Measurements from ENCODE around the gene SPEG.
A peak's percentile ranks its signal among the peaks of the same experiment; 100 is the strongest.
"Not testable (repeated sequence)": the region's sequence is repeated elsewhere in the genome, so short reads cannot be mapped to it uniquely, and the experiment has no call there.

The SPEG gene

GRCh38 chr2:219405451-219405850 is 29.2 kb upstream of the SPEG start:
- DNase-seq (ENCODE audit: low spot score), result no peak

- no peak for DNase-seq (ENCODE audit: low spot score)
Observed at GRCh38 chr2:219405958-219406860, 28.4 kb upstream of the SPEG start.

DNA sequence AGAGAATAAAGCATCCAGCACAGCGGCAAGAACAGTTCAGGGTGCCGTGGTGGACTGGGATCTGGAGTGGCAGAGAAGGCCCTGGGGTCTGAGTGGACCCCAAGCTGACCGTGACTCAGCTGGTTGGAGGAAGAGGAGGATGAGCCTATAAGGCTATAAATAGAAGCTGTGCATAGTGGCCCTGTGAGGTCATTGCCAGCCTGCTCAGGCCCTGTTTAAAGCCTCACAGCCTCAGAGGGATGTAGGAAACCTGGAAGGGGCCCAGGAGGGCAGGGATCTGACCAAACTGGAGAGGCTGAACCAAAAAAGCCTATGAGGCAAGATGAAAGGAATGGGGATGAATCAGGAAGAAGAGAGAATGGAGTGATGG is 27.8 kb upstream of the SPEG start:
- DNase-seq (ENCODE audit: low spot score), result no peak

DNA sequence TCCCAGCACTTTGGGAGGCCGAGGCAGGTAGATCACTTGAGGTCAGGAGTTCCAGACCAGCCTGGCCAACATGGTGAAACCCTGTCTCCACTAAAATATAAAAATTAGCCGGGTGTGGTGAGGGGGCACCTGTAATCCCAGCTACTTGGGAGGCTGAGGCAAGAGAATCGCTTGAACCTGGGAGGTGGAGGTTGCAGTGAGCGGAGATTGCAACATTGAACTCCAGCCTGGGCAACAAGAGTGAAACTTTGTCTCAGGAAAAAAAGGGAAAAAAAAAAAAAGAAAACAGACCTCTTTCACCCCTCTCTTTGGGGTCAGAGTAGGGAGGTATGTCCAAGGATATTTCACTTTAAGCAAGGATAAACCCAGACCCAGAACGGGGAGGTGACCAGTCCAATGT is 27.3 kb upstream of the SPEG start:
- not testable (repeated sequence) for DNase-seq (ENCODE audit: low spot score)

DNA sequence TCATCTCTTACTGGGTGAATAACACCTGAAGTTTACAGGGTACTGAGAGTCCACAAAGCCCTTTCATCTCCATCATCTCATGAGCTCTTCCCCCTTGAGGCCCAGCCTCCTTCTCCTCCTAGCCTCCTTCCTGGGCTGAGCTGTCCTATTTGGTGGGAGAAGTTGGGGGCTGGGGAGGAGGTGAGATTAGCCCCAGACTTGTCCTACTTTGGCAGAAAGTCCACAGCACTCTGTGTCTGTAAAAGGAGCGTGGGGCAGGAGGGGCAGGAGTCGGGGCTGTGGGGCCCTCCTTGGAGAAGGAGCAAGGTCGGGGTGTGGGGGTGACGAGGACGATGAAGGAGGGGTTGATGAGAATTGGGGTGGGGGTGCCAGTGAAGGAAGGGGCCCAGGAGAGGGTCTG is 26.4 kb upstream of the SPEG start:
- no peak for DNase-seq (ENCODE audit: low spot score)

- no peak for DNase-seq (ENCODE audit: low spot score)
Observed at GRCh38 chr2:219408631-219409030, 26.0 kb upstream of the SPEG start.

DNA sequence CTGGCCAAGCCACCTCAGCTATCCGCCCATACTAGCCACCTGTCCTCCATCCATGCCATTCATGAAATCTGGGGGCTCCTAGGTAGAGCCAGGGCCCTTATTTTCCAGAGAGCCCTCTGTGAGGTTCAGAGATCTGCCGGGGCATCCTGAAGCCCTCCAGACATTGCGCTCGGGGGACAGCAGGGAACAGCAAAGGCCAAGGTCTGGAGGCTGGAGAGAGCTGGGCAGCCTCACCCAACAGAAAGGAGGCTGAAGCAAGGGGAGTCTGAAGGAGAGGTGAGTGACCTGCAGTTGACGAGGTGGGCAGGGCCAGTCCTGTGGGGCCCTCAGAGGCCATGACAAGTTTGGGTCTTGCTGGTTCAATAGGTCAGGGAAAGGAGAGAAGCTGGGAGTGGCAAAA is 25.0 kb upstream of the SPEG start:
- DNase-seq (ENCODE audit: low spot score), result no peak

GRCh38 chr2:219410390-219410789 is 24.3 kb upstream of the SPEG start:
- DNase-seq (ENCODE audit: low spot score), result no peak

DNA sequence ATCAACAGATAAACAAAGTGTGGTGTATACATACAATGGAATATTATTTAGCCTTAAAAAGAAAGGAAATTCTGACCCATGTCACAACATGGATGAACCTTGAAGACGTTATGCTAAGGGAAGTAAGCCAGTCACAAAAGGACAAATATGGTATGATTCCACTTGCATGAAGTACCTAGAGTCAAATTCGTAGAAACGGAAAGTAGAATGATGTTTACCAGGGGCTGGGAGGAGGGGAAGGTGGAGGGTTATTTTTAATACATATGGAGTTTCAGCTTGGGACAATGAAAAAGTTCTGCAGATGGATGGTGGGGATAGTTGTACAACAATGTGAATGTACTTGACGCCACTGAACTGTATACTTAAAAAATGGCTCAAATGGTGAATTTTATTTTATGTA is 19.8 kb upstream of the SPEG start:
- no peak for DNase-seq (ENCODE audit: low spot score)

DNA sequence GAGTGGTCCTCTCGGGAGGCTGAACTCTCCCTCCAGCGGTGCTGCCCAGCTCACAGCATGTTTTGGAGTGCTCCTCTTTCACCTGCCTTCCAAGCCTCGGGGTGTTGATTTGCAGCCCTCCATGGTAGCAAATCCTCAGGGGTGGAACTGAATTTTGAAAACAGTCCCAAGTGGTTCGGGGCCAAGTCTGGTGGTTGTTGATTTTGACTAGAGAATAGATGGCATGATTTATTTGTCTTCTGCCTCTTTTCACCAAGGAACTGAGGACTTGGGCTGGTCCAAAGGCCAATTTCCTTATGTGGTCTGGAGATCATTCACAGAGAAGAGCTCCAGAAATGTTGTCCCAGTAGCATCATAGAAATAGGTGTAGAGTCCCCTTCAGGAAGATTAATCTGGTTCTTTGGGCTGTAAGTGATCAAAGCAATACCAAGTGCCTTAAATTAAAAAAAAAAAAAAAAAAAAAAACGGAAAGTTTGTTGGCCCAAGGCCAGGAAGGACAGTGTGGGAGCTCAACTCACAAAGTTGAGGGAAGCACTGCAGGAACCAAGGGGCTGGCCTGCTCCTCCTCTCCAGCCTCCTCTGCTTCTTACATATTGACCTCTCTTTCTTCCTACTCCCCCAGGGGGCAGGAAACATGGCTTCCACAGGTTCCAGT is 18.9 kb upstream of the SPEG start:
- no peak for DNase-seq (ENCODE audit: low spot score)

DNA sequence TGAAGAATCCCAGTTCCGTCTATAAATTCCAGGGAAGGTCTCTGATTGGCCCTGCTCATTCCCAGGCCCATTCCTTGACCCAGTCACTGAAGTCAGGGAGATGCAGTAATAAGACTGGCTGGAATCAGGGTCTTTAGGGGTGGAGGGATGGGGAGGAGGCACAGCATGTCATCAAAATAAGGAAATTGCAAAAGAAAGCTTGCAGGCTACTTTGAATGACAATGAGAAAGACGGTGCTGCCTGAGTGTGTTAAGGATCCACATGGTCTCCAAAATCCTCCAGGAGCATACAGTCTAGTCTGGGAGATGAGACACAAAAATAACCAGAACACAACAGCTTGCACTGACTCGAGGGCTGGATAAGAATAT is 18.4 kb upstream of the SPEG start:
- peak; percentile 45 for DNase-seq (ENCODE audit: low spot score)

DNA sequence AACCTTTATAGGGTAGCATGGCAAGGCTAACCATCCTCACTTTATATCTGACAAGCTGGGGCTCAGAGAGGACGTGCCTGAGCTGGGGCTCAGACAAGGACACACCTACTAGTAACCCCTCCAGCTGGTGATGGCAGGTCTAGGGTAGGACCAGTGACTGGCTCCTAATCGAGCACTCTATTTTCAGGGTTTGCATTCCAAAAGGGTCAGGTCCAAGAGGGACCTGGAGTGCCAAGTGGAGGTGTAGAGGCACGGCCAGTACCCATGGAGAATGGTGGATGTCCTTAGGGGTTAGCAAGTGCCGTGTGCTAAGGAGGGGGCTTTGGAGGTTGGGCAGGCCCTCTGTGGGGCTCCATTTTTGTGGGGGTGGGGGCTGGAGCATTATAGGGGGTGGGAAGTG is 17.7 kb upstream of the SPEG start:
- no peak for DNase-seq (ENCODE audit: low spot score)

DNA sequence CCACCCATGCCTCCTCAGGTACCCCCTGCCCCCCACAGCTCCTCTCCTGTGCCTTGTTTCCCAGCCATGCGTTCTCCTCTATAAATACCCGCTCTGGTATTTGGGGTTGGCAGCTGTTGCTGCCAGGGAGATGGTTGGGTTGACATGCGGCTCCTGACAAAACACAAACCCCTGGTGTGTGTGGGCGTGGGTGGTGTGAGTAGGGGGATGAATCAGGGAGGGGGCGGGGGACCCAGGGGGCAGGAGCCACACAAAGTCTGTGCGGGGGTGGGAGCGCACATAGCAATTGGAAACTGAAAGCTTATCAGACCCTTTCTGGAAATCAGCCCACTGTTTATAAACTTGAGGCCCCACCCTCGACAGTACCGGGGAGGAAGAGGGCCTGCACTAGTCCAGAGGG is 17.3 kb upstream of the SPEG start:
- no peak for DNase-seq (ENCODE audit: low spot score)

DNA sequence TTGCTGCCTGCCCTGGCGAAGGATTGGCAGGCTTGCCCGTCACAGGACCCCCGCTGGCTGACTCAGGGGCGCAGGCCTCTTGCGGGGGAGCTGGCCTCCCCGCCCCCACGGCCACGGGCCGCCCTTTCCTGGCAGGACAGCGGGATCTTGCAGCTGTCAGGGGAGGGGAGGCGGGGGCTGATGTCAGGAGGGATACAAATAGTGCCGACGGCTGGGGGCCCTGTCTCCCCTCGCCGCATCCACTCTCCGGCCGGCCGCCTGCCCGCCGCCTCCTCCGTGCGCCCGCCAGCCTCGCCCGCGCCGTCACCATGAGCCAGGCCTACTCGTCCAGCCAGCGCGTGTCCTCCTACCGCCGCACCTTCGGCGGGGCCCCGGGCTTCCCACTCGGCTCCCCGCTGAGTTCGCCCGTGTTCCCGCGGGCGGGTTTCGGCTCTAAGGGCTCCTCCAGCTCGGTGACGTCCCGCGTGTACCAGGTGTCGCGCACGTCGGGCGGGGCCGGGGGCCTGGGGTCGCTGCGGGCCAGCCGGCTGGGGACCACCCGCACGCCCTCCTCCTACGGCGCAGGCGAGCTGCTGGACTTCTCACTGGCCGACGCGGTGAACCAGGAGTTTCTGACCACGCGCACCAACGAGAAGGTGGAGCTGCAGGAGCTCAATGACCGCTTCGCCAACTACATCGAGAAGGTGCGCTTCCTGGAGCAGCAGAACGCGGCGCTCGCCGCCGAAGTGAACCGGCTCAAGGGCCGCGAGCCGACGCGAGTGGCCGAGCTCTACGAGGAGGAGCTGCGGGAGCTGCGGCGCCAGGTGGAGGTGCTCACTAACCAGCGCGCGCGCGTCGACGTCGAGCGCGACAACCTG is 16.3 kb upstream of the SPEG start, which contains the start of gene DES:
TSS of gene DES (plus strand) at position 223 of the 857 bp plus-strand sequence. CDS start at position 309, 86 bp downstream.
- peak; percentile 61 for DNase-seq (ENCODE audit: low spot score)

DNA sequence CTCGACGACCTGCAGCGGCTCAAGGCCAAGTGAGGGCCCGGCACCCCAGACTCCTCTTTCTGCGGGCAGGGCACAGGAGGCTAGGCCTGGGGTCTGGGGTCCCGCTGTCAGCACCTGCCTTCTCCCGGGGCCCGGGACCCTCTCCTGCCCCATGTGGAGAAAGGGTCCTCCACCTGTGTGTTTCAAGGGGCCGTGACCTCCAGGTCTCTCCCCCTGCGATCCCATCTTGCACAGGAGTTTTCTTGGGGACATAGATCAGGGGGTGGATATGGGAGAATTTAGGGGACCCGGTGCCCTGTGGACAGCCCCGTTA is 15.7 kb upstream of the SPEG start:
- no peak for DNase-seq (ENCODE audit: low spot score)

GRCh38 chr2:219419331-219420197 is 15.1 kb upstream of the SPEG start:
- DNase-seq (ENCODE audit: low spot score), result no peak

DNA sequence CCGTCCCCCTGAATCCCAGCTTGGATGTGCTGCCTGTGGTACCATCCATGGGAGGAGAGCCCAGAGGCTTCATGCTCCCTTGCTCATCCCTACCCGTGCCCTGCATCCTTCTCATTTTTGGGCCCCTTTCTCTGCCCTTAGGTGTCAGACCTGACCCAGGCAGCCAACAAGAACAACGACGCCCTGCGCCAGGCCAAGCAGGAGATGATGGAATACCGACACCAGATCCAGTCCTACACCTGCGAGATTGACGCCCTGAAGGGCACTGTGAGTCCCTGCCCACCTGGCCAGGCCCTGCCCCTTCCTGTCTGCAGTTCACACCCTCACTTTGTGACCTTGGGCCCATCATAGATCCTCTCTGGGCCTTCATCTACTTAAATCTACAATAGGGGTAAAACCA is 14.0 kb upstream of the SPEG start:
- DNase-seq (ENCODE audit: low spot score), result no peak

DNA sequence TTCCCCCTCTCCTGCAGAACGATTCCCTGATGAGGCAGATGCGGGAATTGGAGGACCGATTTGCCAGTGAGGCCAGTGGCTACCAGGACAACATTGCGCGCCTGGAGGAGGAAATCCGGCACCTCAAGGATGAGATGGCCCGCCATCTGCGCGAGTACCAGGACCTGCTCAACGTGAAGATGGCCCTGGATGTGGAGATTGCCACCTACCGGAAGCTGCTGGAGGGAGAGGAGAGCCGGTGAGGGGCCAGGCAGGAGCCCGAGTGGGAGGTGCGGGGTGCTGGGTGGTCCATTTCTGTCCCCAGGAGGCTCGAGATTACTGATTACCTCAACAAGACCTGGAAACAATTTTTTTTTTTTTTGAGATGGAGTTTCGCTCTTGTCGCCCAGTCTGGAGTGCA is 13.3 kb upstream of the SPEG start:
- DNase-seq (ENCODE audit: low spot score), result no peak

DNA sequence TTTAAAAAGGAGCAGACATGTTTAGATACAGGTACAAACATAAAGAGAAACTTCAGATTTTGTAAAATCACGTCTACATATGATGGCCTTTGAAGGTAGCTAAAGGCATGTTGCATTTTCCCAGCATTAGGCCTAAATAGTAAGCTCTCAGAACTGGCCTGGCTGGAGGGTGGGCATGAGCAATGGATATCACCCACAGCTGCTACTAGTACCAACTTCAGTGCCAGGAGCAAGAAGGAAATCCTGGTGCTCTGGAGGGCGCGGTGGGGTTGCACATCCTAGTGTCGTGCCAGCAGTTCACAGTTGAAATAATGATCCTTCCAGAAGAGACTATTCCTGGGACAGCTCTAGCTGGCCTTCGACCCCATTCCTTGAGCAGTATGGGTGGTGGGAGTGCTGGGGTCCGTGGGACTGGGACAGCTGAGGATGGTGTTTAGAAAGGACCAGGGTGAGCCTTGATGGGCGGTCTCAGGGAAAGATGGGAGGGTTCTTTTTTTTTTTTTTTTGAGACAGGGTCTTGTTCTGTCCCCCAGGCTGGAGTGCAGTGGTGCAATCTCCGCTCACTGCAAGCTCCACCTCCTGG is 11.6 kb upstream of the SPEG start:
- no peak for DNase-seq (ENCODE audit: low spot score)

GRCh38 chr2:219423652-219424377 is 10.8 kb upstream of the SPEG start:
- DNase-seq (ENCODE audit: low spot score), result no peak
